CD4-positive, alpha-beta T cell treated with Interleukin-17A for 4 hours (primary cell): Measurements from ENCODE around the gene MIB2.
A peak's percentile ranks its signal among the peaks of the same experiment; 100 is the strongest.
"Not testable (repeated sequence)": the region's sequence is repeated elsewhere in the genome, so short reads cannot be mapped to it uniquely, and the experiment has no call there.

Experiments
- DNase-seq: peaks from one replicate; pipeline ENCODE4 v3.0.0-alpha.2; 2020; ENCODE audit warnings: mixed read lengths

Gene MIB2

GRCh38 chr1:1628754-1629429 is 13.6 kb downstream of the MIB2 start:
- peak; percentile 57 for DNase-seq

- peak; percentile 86 for DNase-seq
These were observed 14.3 kb downstream of the MIB2 start for GRCh38 chr1:1629430-1630190.

GRCh38 chr1:1630191-1630964 is 15.1 kb downstream of the MIB2 start:
- DNase-seq: peak; percentile 95

GRCh38 chr1:1630965-1631781 is 15.9 kb downstream of the MIB2 start:
- peak; percentile 37 for DNase-seq

GRCh38 chr1:1631782-1632420 is 16.6 kb downstream of the MIB2 start, which contains the start of gene MMP23B:
MMP23B (plus strand) TSS chr1:1632173; CDS start chr1:1632219, 46 bp downstream.
- no peak for DNase-seq

GRCh38 chr1:1633409-1633808 is 18.1 kb downstream of the MIB2 start:
- DNase-seq: not testable (repeated sequence)

GRCh38 chr1:1634613-1635012 is 19.3 kb downstream of the MIB2 start:
- not testable (repeated sequence) for DNase-seq

- DNase-seq: not testable (repeated sequence)
These were observed 21.6 kb downstream of the MIB2 start for GRCh38 chr1:1636621-1637478.

GRCh38 chr1:1637479-1637875 is 22.2 kb downstream of the MIB2 start:
- DNase-seq: not testable (repeated sequence)

- not testable (repeated sequence) for DNase-seq
These were observed 23.2 kb downstream of the MIB2 start for GRCh38 chr1:1638528-1638927.

- DNase-seq: not testable (repeated sequence)
These were observed 24.1 kb downstream of the MIB2 start for GRCh38 chr1:1639368-1639767.

- DNase-seq: not testable (repeated sequence)
These were observed 24.8 kb downstream of the MIB2 start for GRCh38 chr1:1640081-1640480.

GRCh38 chr1:1640711-1641461 is 25.6 kb downstream of the MIB2 start:
- DNase-seq: not testable (repeated sequence)

- not testable (repeated sequence) for DNase-seq
These were observed 31.0 kb downstream of the MIB2 start for GRCh38 chr1:1646326-1646725.

- not testable (repeated sequence) for DNase-seq
These were observed 32.4 kb downstream of the MIB2 start for GRCh38 chr1:1647567-1648241.

- not testable (repeated sequence) for DNase-seq
These were observed 33.0 kb downstream of the MIB2 start for GRCh38 chr1:1648265-1648664.

GRCh38 chr1:1658583-1659549 is 43.6 kb downstream of the MIB2 start, which contains the start of gene CDK11B:
CDK11B (minus strand) TSS chr1:1659004; CDS start chr1:1657485, 1,519 bp downstream.
- peak; percentile 93 for DNase-seq

GRCh38 chr1:1662392-1662791 is 47.1 kb downstream of the MIB2 start:
- DNase-seq: not testable (repeated sequence)
